ENCODE measurements around the gene SOX30.

- TF ChIP-seq, protein P1, sequence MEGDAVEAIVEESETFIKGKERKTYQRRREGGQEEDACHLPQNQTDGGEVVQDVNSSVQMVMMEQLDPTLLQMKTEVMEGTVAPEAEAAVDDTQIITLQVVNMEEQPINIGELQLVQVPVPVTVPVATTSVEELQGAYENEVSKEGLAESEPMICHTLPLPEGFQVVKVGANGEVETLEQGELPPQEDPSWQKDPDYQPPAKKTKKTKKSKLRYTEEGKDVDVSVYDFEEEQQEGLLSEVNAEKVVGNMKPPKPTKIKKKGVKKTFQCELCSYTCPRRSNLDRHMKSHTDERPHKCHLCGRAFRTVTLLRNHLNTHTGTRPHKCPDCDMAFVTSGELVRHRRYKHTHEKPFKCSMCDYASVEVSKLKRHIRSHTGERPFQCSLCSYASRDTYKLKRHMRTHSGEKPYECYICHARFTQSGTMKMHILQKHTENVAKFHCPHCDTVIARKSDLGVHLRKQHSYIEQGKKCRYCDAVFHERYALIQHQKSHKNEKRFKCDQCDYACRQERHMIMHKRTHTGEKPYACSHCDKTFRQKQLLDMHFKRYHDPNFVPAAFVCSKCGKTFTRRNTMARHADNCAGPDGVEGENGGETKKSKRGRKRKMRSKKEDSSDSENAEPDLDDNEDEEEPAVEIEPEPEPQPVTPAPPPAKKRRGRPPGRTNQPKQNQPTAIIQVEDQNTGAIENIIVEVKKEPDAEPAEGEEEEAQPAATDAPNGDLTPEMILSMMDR (IDR thresholded peaks at IDR 0.05): no peak
- no peak for TF ChIP-seq POLR2A (IDR thresholded peaks at IDR 0.05)
Observed at GRCh38 chr5:157576678-157577077, 75.6 kb downstream of the SOX30 start.

All from body of pancreas (tissue), 4 donors.